GM19351 (cell line): ENCODE measurements around the gene PSMB7.

Experiments used
- ATAC-seq: cut with Tn5 transposase; IDR thresholded peaks from one replicate; pipeline ENCODE4 v1.9.1; 2021; ENCODE audit warnings: mild to moderate bottlenecking, moderate library complexity; ENCODE audit not compliant: unreplicated experiment

PSMB7 gene

GRCh38 chr9:124358631-124359030 is 56.6 kb downstream of the PSMB7 start:
- no peak for ATAC-seq

GRCh38 chr9:124357721-124358361 is 57.4 kb downstream of the PSMB7 start:
- no peak for ATAC-seq

GRCh38 chr9:124356745-124357390 is 58.4 kb downstream of the PSMB7 start:
- no peak for ATAC-seq

GRCh38 chr9:124355941-124356744 is 59.1 kb downstream of the PSMB7 start:
- ATAC-seq = no peak

- no peak for ATAC-seq
Measured at GRCh38 chr9:124355039-124355940, 60.0 kb downstream of the PSMB7 start.

- no peak for ATAC-seq
Measured at GRCh38 chr9:124354346-124355038, 60.8 kb downstream of the PSMB7 start.

- ATAC-seq = no peak
Measured at GRCh38 chr9:124353811-124354274, 61.4 kb downstream of the PSMB7 start.

GRCh38 chr9:124353166-124353768 is 62.0 kb downstream of the PSMB7 start:
- no peak for ATAC-seq

GRCh38 chr9:124352616-124353015 is 62.6 kb downstream of the PSMB7 start:
- ATAC-seq = no peak

GRCh38 chr9:124351672-124352468 is 63.4 kb downstream of the PSMB7 start:
- no peak for ATAC-seq

- no peak for ATAC-seq
Measured at GRCh38 chr9:124350494-124351263, 64.6 kb downstream of the PSMB7 start.

GRCh38 chr9:124349675-124350493 is 65.4 kb downstream of the PSMB7 start:
- ATAC-seq = no peak

- ATAC-seq = no peak
Measured at GRCh38 chr9:124349267-124349666, 66.0 kb downstream of the PSMB7 start.

- ATAC-seq = no peak
Measured at GRCh38 chr9:124348831-124349230, 66.4 kb downstream of the PSMB7 start.

GRCh38 chr9:124348363-124348762 is 66.9 kb downstream of the PSMB7 start:
- ATAC-seq = no peak

GRCh38 chr9:124347968-124348358 is 67.3 kb downstream of the PSMB7 start:
- ATAC-seq = no peak

GRCh38 chr9:124347206-124347967 is 67.9 kb downstream of the PSMB7 start:
- ATAC-seq = no peak
